DND-41 (cell line): ENCODE results near the gene EGFLAM.

Experiments used
- EZH2 ChIP-seq: IDR thresholded peaks from 3 replicates; pipeline ENCODE4 v1.6.1; 2012; ENCODE audit warnings: borderline replicate concordance, low read depth, mild to moderate bottlenecking, moderate library complexity, low read length, inconsistent platforms; ENCODE audit not compliant: severe bottlenecking
- TF ChIP-seq, protein P1 (sequence below): IDR thresholded peaks from 2 replicates; pipeline ENCODE4 v1.5.1; 2012; ENCODE audit warnings: borderline replicate concordance, low read length, moderate library complexity, mild to moderate bottlenecking; ENCODE audit not compliant: poor library complexity, severe bottlenecking; ENCODE audit errors: extremely low read depth

DNA sequence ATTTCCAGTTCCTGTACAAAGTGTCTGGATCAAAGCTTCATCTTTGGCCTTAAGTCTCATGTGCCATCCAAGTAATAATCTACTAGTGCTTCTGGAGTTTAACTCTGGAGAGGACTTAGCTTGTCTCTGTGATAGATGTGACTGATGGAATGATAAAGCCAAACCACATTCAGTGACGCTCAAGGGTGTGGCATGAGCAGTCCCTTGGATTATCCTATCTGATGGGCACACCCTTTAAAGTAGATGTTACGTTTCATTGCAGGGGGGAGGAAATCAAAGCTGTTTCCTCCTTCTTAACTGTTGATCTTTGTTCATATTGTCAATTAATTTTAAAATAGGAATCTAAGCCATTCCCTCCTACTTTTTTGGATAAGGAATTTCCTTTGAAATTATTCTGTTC lies 8.5 kb upstream of the EGFLAM start:
- TF ChIP-seq, protein P1, sequence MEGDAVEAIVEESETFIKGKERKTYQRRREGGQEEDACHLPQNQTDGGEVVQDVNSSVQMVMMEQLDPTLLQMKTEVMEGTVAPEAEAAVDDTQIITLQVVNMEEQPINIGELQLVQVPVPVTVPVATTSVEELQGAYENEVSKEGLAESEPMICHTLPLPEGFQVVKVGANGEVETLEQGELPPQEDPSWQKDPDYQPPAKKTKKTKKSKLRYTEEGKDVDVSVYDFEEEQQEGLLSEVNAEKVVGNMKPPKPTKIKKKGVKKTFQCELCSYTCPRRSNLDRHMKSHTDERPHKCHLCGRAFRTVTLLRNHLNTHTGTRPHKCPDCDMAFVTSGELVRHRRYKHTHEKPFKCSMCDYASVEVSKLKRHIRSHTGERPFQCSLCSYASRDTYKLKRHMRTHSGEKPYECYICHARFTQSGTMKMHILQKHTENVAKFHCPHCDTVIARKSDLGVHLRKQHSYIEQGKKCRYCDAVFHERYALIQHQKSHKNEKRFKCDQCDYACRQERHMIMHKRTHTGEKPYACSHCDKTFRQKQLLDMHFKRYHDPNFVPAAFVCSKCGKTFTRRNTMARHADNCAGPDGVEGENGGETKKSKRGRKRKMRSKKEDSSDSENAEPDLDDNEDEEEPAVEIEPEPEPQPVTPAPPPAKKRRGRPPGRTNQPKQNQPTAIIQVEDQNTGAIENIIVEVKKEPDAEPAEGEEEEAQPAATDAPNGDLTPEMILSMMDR = no peak
- no peak for TF ChIP-seq EZH2
